Psoas muscle (tissue), 8 donors: ENCODE measurements around the gene TBC1D5. TPM values are rescaled to one million over a fixed set of nuclear protein-coding genes. Genes with fewer than 3 reads are reported as not detected.
A peak's percentile ranks its signal among the peaks of the same experiment; 100 is the strongest.
"Not testable (repeated sequence)": the region's sequence is repeated elsewhere in the genome, so short reads cannot be mapped to it uniquely, and the experiment has no call there.

Source experiments
- ATAC-seq, 4 donors: fragments of 200-7000 bp; cut with Tn5 transposase; one replicate each; pipeline ENCODE4 v1.9.1; 2020; ENCODE audit warnings: moderate library complexity in 3 of 4, mild to moderate bottlenecking in 2 of 4
- DNase-seq, 2 donors: peaks; one replicate each; pipeline ENCODE4 v3.0.0-alpha.2; 2020
- H3K27ac ChIP-seq: fragments of 200-600 bp; one replicate; pipeline ENCODE4 v1.8.0; 2022
- H3K27me3 ChIP-seq, 3 donors: fragments of 200-600 bp in 1 of 3; one replicate each; pipeline versions ENCODE4 v1.6.1 to v1.8.0; 2013 to 2022; ENCODE audit warnings: low read length in 2 of 3, mild to moderate bottlenecking in 2 of 3, moderate library complexity in 1 of 3; ENCODE audit not compliant: insufficient read depth in 3 of 3
- H3K36me3 ChIP-seq, 2 donors: fragments of 200-600 bp in 1 of 2; one replicate each; pipeline versions ENCODE4 v1.6.1 to v1.8.0; 2013 to 2022; ENCODE audit warnings: low read depth in 1 of 2, mild to moderate bottlenecking in 1 of 2, moderate library complexity in 1 of 2; ENCODE audit not compliant: insufficient read depth in 1 of 2
- H3K4me1 ChIP-seq: fragments of 200-600 bp; one replicate; pipeline ENCODE4 v1.8.0; 2022
- H3K4me3 ChIP-seq: fragments of 200-600 bp; one replicate; pipeline ENCODE4 v1.8.0; 2022; ENCODE audit warnings: mild to moderate bottlenecking
- H3K9me3 ChIP-seq: fragments of 200-600 bp; one replicate; pipeline ENCODE4 v1.8.0; 2022
- WGBS, 3 donors: extraction: QIAGEN DNeasy Blood & Tissue Kit; methylation state at CpG; one replicate each; pipeline versions ENCODE4 v1.1.6 to v1.1.7; 2013; 5-methylcytosine and 5-hydroxymethylcytosine counted together
- intact Hi-C, 2 donors: fragments of 100-400 bp; cut with DNase I; formaldehyde crosslinking; loops; one replicate each; pipeline versions ENCODE4 v1.11.0 to v1.14.2; 2022
- polyA plus RNA-seq, 3 donors: library from polyadenylated mRNA; stranded (reverse); fragments of 200-250 nt; gene quantifications; one replicate each; pipeline ENCODE4 v1.2.3, GENCODE V29; 2013
- total RNA-seq, 4 donors: library from RNA; stranded (reverse); fragmentation: NEBNext Ultra II Directional in 2 of 4; extraction: Animal tissue kit (Norgen Biotek cat#: 25700) in 2 of 4; gene quantifications; one replicate each; pipeline versions ENCODE4 v1.2.1 to v1.2.4, GENCODE V29; 2021 to 2023
- TF ChIP-seq, protein P1 (sequence below): fragments of 200-600 bp; IDR thresholded peaks from one replicate; pipeline ENCODE4 v1.8.0; 2022; ENCODE audit warnings: antibody characterized with exemption
- donor health status: healthy with polysubstance abuse.
- donor health status: DM: no; HTN: no; CAD: no; lungs with moderate emphysema.
- donor health status: Bipolar disorder and iron deficiency.
- donor health status: healthy.
- donor health status: DM: yes; HTN: yes; CAD: no.
- donor health status: DM: no; HTN: no; CAD: no.
- donor health status: DM: no; HTN: no; CAD: no.
- donor health status: DM: yes; HTN: yes; CAD: no.

TBC1D5 gene
- total and polyA plus RNA-seq, 7 donors: 4.3 to 20.4 (median 13.3) TPM

DNA sequence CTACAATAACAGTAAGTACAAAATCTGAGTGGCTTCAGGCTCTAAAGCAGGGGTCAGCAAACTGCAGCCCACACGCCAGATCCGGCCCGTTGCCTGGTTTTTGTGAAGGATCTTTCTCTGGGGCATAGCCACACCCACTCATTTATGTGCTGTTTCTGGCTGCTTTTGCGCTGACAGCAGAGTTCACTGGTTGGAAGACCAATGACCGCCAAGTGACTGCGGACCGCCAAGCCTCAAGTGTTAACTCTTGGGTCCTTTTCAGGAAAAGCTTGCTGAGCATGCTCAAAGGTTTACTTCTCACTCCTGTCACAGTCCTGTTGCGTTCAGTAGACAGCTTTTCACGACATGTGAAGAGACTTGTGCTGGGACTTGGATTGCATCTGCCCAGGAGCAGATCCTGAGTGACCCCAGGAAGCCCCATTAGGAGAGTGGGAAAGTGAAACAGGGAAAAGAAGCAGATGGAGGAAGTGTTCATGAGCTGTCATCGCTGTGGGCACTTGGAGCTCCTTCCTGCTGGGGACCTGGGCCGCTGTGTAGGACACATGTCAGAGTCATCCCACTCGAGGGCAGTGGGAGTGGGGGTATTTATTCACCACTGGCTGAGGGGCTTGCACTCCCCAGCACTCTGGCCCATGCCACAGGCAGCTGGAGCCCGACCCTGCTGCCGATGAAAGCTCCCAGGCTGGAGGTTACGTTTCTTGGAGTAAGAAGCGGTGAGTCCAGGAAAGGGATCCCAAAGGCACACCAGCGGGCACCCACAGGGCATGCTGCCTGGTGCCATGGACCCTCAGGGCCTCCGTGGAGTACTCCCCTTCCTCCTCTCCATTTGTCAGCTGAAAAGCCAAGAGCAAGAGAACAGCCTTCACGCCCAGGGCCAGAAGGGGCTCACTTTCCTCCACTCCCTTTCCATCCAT, 608.5 kb downstream of the TBC1D5 start:
- ATAC-seq (no peak), DNase-seq (peak in 1 of 2 donors; percentile 49)
- no peaks in the 10 kb centered on the region for H3K9me3 ChIP-seq
- H3K36me3 ChIP-seq: no peaks in the 10 kb centered on the region
- peaks cover 4% of the 10 kb centered on the region for H3K4me1 ChIP-seq
- H3K27ac ChIP-seq: no peak overlapping the region
- TF ChIP-seq, protein P1, sequence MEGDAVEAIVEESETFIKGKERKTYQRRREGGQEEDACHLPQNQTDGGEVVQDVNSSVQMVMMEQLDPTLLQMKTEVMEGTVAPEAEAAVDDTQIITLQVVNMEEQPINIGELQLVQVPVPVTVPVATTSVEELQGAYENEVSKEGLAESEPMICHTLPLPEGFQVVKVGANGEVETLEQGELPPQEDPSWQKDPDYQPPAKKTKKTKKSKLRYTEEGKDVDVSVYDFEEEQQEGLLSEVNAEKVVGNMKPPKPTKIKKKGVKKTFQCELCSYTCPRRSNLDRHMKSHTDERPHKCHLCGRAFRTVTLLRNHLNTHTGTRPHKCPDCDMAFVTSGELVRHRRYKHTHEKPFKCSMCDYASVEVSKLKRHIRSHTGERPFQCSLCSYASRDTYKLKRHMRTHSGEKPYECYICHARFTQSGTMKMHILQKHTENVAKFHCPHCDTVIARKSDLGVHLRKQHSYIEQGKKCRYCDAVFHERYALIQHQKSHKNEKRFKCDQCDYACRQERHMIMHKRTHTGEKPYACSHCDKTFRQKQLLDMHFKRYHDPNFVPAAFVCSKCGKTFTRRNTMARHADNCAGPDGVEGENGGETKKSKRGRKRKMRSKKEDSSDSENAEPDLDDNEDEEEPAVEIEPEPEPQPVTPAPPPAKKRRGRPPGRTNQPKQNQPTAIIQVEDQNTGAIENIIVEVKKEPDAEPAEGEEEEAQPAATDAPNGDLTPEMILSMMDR: no peak
- H3K4me3 ChIP-seq: no peak overlapping the region
- 85 to 91% (median 86%) methylated on average over 19 of the region's 19 CpGs for WGBS, 3 donors
- H3K27me3 ChIP-seq: no peaks in the 10 kb centered on the region
- intact Hi-C loops: loop anchor here in 1 of 2 donors (10.0 kb wide), 1 partner anchor 89 kb away; no protein-coding TSS in a partner anchor

DNA sequence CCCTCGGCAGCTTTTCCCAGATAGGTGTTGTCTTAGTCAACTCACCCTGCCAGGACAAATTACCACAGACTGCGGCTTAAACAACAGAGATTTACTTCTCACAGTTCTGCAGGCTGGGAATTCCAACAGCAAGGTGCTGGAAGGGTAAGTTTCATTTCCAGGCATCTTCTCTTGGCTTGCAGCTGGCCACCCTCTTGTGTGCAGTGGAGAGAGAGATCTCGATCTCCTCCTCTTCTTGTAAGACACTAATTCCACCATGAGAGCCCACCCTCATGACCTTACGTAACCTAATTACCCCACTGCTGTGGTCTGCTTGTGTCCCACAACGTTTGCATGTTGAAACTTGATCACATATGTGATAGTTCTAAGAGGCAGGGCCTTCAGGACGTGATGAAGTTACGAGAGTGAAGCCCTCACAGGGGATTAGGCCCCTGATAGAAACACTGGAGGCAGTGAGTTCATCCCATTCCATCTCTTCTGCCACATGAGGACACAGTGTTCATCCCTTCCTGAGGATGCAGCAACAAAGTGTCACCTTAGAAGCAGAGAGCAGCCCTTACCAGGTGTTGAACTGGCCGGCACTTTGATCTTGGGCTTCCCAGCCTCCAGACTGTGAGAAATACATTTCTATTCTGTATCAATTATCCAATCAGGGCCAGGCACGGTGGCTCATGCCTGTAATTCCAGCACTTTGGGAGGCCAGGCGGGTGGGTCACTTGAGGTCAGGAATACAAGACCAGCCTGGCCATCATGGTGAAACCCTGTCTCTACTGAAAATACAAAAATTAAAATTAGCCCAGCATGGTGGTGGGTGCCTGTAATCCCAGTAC, 609.9 kb downstream of the TBC1D5 start:
- TF ChIP-seq, protein P1: no peak
- WGBS, 3 donors: 68 to 79% (median 76%) methylated on average over 10 of the region's 10 CpGs
- ATAC-seq (no peak), DNase-seq (peak in 1 of 2 donors; percentile 24)
- Histone ChIP-seq H3K36me3 (no peaks in the 10 kb centered on the region), H3K27me3 (no peaks in the 10 kb centered on the region), H3K4me1 (no peaks in the 10 kb centered on the region), H3K4me3 (no peak overlapping the region), H3K9me3 (no peaks in the 10 kb centered on the region), H3K27ac (no peak overlapping the region)
- intact Hi-C loops: loop anchor here in 1 of 2 donors (10.0 kb wide), 1 partner anchor 88 kb away; no protein-coding TSS in a partner anchor

DNA sequence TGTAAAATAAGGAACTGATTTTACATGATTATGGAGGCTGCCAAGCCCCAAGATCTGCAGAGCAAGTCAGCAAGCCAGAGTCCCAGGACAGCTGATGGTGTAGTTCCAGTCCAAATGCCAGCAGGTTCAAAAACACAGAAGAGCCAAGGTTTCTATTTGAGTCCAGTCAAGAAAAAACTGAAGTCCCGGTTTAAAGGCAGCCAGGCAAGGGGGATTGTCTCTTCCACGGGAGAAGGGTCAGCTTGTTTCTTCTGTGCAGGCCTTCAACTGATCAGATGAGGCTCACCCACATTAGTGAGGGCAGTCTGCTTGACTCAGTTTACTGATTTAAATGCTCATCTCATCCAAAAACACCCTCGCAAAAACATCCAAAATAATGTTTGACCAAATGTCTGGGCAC, 611.5 kb downstream of the TBC1D5 start:
- TF ChIP-seq, protein P1: no peak
- H3K36me3 ChIP-seq: no peaks in the 10 kb centered on the region
- H3K9me3 ChIP-seq: no peaks in the 10 kb centered on the region
- 45 to 82% (median 55%) methylated on average over 3 of the region's 3 CpGs for WGBS, 3 donors
- DNase-seq: no peak
- no peak for ATAC-seq
- H3K4me1 ChIP-seq: no peaks in the 10 kb centered on the region
- no peak overlapping the region for H3K27ac ChIP-seq
- no peak overlapping the region for H3K4me3 ChIP-seq
- H3K27me3 ChIP-seq: no peaks in the 10 kb centered on the region
- intact Hi-C loops: loop anchor here in 1 of 2 donors (10.0 kb wide), 1 partner anchor 86 kb away; no protein-coding TSS in a partner anchor

DNA sequence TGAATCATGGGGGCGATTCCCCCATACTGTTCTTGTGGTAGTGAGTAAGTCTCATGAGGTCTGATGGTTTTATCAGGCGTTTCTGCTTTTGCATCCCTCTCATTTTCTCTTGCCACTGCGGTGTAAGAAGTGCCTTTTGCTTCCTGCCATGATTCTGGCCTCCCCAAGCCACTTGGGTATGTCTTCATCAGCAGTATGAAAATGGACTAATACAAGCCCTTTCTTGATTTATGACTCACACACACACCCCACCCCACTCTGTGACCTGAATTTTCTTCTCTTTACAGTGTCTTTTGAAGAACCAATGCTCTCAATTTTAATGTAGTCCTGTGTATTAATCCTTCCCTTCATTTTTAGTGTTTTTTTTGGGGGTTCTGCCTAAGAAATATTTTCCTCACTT, 612.9 kb downstream of the TBC1D5 start:
- H3K9me3 ChIP-seq: no peaks in the 10 kb centered on the region
- ATAC-seq: no peak
- TF ChIP-seq, protein P1: no peak
- no peaks in the 10 kb centered on the region for H3K4me1 ChIP-seq
- intact Hi-C loops: no loop called here
- no peaks in the 10 kb centered on the region for H3K27me3 ChIP-seq
- no peak overlapping the region for H3K4me3 ChIP-seq
- no peaks in the 10 kb centered on the region for H3K36me3 ChIP-seq
- DNase-seq: no peak
- no peak overlapping the region for H3K27ac ChIP-seq
- WGBS, 3 donors: 79 to 93% (median 90%) methylated on average over 3 of the region's 3 CpGs

DNA sequence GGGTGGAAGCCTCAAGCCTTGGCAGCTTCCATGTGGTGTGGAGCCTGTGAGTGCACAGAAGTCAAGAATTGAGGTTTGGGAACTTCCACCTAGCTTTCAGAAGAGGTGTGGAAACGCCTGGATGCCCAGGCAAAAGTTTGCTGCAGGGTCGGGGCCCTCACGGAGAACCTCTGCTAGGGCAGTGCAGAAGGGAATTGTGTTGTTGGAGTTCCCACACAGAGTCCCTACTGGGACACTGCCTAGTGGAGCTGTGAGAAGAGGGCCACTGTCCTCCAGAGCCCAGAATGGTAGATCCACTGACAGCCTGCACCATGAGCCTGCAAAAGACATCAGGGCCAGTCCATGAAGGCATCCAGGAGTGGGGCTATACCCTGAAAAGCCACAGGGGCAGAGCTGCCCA, 613.8 kb downstream of the TBC1D5 start:
- ATAC-seq, intact Hi-C loops: not testable (repeated sequence)

More for the DNA sequence above, 613.8 kb downstream of the TBC1D5 start:
- H3K4me1 ChIP-seq, H3K27me3 ChIP-seq, H3K4me3 ChIP-seq, H3K36me3 ChIP-seq, H3K9me3 ChIP-seq, DNase-seq, H3K27ac ChIP-seq: not testable (repeated sequence)
- 92 to 96% (median 92%) methylated on average over 3 of the region's 3 CpGs for WGBS, 3 donors
